HG03558 (cell line): ENCODE measurements around the gene CEP170B.
"Not testable (repeated sequence)": the region's sequence is repeated elsewhere in the genome, so short reads cannot be mapped to it uniquely, and the experiment has no call there.

Experiments
- ATAC-seq: cut with Tn5 transposase; IDR thresholded peaks from one replicate; pipeline ENCODE4 v1.9.1; 2021; ENCODE audit warnings: moderate number of reproducible peaks; ENCODE audit not compliant: unreplicated experiment; ENCODE audit errors: extremely low read depth

The CEP170B gene

DNA sequence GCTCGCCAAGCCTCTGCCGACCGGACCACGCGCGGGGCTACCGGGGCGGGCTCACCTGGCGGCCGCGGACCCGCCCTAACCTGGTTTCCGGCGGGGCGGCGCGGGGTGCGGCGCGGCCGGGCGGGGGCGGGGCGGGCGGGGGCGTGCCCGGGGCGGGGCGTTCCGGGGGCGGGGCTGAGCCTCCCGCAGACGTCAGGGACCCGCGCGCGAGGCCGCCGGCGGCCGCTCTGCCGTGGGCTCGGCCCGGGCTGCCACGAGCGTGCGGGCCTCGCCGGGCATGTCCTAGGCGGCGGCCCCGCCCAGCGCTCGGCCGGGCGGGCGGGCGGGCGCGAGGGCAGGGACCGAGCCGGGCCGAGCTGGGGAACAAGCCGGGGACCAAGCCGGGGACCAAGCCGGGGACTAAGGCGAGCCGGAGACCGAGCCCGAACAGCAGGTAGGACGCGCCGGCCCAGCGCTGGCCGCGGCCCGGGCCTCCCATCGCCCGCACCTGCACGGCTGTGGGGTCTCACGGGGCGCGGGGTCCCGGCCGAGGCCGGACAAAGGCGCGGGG is at the start of gene CEP170B:
TSS of gene CEP170B (plus strand) at position 188 of the 550 bp plus-strand sequence. CDS start 3,183 bp downstream, outside the sequence.
- no peak for ATAC-seq

- ATAC-seq = no peak
These were observed 48.5 kb upstream of the CEP170B start for GRCh38 chr14:104816616-104816884.

GRCh38 chr14:104817930-104818713 is 46.9 kb upstream of the CEP170B start:
- no peak for ATAC-seq

DNA sequence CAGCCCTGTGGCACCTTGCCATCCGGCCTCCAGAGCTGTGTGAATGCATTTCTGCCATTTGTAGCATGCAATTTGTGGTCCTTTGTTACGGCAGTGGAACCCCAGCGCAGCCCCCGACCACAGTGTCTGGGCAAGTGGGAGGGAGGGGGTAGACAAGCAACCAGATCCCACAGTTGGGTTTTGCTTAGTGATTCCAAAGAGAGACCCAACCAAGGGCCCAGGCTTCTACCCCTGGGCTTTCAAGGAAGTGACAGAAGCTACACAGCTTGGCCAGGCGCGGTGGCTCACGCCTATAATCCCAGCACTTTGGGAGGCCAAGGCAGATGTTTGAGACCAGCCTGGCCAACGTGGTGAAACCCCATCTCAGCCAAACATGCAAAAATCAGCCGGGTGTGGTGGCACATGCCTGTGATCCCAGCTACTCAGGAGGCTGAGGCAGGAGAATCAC is 46.3 kb upstream of the CEP170B start:
- ATAC-seq = no peak

DNA sequence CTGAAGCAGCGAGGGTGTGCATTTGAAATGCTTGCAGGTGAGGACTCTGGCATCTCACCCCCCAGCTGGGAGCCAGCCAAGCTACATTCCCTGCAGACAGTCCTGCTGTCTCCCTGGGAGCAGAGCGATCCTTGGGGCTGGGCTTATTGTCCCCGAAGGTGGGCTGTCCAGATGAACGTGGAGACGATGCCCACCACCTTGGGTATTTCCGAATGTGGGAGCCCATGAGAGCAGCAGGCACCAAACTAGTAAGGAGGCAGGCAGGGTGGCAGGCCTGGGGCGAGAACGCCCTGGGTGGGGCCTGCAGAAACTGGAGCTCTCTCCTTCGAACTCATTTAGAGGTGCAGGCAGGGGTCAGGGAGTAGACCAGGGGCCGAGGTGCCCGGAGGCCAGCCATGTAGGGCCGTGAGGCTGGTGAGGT is 45.7 kb upstream of the CEP170B start:
- ATAC-seq = no peak

DNA sequence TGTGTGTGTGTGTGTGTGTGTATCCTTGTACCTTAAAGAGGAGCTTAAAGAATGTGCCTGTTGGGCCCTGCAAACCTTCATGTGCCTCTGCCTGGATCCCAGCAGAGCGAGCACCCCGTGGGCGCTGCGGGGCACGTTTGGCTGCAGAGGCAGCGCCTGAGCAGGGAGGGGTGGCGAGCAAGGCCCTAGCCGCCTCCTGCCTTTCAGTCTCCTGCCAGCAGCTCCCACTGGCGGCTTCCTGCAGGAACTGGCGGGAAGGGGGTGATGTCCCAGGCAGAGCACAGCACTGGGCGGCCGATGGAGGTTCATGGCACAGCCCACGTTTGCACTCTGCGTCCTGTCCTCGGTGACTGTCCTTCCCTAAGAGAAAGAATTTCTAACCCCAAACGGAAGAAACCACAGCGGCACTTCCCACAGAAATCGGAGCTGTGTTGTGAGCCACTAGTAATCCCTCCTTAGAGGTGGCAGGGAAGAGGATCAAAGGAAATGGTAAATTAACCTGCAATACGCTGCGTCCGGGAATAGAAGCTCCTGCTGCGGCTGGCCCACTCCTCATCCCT is 44.3 kb upstream of the CEP170B start:
- ATAC-seq = no peak

DNA sequence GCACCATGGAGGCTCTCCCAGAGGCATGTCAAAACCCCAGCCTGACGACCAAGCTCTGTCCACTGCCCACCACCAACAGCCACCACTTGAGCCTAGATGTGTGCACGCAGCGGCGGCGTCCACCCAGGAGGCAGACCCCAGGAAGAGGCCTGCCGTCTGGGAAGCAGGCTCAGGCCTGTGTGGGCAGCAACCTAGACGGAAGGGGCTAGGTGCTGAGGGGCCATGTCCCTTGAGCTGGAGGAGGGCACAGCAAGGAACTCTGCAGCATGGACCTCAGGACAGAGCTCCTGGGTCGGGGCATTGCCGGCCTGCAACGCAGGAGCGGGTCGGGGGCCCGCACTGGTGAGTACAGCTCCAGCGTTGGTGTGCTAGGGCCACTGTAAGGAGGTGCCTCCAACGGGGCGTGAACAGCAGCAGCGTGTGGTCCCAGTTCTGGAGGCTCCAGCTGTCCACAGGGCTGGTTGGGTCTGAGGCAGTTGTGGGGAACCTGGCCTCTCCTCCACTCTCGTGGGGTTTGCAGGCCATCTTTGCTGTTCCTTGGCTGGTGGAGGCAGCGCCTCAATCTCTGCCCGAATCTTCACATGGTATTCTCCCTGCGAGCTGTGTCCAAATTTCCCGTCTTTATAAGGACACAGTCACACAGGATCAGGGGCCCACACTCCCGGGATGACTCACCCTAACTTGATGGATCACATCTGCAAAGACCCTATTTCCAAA is 43.7 kb upstream of the CEP170B start:
- no peak for ATAC-seq

- no peak for ATAC-seq
These were observed 43.0 kb upstream of the CEP170B start for GRCh38 chr14:104821971-104822608.

DNA sequence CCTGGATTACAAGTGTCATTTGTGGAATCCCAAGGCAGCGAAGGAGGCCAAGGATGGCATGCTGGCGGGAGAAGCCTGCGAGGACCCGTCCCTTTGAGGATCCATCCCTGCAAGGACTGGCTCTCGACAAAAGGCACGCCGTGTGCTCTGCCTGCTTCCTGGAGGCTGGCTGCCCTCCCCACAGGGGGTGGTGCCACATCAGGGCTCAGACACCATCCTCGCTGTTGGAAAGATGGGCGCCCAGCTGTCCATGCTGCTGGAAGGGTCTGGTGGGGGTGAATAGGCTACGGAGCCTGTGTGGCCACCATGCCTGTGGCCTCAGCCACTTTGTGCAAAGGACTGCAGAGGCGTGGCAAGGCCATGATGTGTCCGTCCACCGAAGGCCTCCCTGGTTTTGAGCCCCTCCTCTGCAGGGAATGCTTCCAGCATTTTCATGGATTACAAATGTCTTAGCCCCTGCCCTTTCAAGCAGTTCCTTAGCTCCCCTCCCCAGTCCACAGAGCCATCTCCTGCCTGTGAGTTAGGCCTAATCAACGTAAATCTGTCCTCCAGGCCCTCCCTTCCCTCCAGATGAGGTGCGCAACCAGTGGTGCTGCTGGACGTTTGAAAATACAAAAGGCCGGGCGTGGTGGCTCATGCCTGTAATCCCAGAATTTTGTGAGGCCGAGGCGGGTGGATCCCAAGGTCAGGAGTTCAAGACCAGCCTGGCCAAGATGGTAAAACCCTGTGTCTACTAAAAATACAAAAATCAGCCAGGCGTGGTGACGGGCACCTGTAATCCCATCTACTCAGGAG is 42.0 kb upstream of the CEP170B start:
- ATAC-seq = no peak

DNA sequence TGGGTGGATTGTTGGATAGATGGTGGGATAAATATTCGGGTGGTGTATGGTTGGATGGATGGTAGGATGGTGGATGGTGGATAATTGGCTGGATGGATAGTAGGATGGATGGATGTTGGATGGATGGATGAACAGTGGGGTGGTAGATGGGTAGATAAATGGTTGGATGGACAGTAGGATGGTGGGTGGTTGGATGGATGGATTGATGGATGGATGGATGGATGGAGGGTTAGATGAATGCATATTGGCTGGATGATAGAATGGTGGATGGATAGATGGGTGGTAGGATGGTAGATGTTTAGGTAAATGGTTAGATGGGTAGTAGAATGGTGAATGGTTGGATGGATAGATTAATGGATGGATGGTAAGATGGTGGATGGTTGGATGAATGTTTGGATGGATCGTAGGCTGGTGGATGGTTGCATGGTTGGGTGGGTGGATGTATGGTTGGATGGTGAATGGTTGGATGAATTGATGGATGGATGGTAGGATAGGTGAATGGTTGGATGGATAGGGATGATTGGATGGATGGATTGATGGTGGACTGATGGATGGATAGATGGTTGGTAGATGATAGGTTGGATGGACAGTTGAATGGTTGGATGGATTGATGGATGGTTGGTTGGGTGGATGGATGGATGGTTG is 40.6 kb upstream of the CEP170B start:
- ATAC-seq = no peak

DNA sequence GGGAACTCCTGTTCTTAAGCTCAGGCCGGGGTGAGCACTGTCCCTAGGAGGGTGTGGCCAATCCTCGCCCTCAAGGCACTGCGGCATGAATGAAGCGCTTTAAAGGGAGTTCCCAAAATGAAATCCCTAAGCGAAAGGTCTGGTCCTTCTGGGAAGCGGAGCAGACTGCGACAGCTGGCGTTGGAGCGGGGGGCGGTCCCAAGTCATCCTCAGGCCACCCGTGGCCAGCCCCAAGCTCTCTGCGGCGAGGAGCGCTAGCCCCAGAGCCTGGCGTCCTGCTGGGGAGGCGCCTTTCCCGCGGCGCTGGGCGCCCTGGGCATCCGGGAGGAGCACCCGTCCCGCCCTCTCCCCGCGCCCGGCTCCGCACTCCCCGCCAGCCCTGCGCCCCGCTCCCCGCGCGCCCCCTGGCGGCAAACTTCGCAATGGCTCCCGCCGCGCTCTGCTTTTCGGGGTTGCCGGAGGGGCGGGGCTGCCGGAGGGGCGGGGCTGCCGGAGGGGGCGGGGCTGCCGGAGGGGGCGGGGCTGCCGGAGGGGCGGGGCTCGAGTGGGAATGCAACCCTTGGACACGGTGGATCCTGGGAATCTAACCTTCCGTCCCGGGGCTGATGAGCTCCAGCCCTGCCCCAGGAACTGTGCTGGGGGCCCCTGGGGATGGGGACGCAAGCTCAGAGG is 38.7 kb upstream of the CEP170B start:
- ATAC-seq = no peak

- no peak for ATAC-seq
These were observed 38.2 kb upstream of the CEP170B start for GRCh38 chr14:104826861-104827176.

GRCh38 chr14:104827177-104828055 is 37.7 kb upstream of the CEP170B start:
- ATAC-seq = no peak

DNA sequence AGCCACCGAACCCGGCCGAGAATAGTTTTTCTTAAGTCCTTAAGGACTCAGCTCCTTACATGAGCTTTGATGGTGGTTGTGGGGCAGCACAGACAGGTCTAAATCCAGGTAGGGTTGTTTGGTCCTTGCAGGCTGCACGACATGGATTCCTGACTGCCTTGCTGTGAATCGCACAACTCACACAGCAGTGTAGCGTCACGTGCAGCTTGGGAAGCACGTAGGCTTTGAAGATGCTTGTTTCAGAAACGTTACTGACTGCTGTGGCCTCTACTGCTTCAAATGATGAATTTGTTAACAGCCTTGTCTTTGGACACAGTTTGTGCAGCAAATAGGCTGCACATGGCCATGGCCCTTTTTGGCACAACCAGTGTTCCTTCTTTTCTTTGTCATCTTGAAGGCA is 34.3 kb upstream of the CEP170B start:
- ATAC-seq = no peak

DNA sequence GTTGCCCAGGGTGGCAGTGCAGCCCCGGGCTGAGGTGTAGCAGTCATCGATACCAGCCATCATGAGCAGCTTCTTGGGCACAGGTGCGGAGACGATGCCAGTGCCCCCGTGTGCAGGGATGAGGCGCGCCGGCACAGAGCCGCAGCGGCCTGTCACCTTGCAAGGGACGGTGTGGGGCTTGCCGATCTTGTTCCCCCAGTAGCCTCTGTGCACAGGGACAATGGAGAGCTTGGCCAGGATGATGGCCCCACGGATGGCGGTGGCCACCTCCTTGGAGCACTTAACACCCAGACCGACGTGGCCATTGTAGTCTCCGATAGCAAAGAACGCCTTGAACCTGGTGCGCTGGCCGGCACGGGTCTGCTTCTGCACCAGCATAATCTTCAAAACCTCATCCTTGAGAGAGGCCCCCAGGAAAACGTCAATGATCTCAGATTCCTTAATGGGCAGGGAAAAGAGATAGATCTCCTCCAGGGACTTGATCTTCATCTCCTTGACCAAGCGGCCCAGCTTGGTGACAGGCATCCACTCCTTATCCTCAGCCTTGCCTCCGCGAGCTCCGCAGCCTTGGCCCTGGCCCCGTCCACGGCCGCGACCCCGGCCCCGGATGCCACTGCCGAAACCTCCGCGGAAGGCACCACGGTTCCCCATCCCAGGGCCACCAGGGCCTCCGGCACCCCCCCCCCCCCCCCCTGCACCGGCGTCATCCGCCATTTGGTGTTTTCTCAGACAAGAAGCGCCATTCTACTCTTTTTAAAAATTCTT is 28.7 kb upstream of the CEP170B start:
- ATAC-seq = not testable (repeated sequence)

GRCh38 chr14:104841730-104842129 is 23.3 kb upstream of the CEP170B start:
- no peak for ATAC-seq

DNA sequence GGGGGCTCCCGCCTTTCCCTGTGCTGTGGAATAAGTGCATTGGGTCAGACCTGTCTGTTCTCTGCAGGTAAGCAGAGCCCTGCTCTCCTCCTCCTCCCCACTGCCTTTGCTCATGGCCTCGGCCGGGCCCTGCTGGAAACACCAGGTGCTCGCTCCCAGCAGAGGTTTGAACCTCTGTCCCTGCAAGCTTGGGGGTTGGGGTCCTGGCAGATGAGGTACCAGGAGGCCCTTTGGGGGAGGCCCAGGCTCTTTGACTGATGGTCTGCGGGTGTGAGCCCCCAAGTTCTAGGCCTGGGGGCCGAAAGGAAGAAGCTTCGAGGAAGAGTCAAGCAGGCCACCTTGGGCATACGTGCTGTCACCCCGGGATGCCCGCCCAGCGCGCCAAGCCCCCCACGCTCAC is 22.1 kb upstream of the CEP170B start:
- ATAC-seq = no peak
